ENCODE data around the gene ANKRD1. TPM values are rescaled to one million over a fixed set of nuclear protein-coding genes. Genes with fewer than 3 reads are reported as not detected.

Gene ANKRD1
- total RNA-seq, 1 donor from 2014 or later: not detected

Small RNA genes within 50 kb of the gene (small RNA-seq; reads per million reads assigned to genes)
- gene RF00019 (not detected), gene RNU6-740P (not detected)

Other genes starting within 250 kb of the ANKRD1 start
- 8.0 TPM for gene HTR7, start 63.0 kb downstream of the ANKRD1 start, total RNA-seq
- gene RPP30, start 49.1 kb downstream of the ANKRD1 start, total RNA-seq: 85.6 TPM

Data from occipital lobe (tissue), 2 donors.